ENCODE measurements around the gene SUPT6H. TPM values are rescaled to one million over a fixed set of nuclear protein-coding genes. Genes with fewer than 3 reads are reported as not detected.

The SUPT6H gene
- total RNA-seq, 6 experiments from 2014 or later = 72.7 to 79.7 (median 74.0) TPM

DNA sequence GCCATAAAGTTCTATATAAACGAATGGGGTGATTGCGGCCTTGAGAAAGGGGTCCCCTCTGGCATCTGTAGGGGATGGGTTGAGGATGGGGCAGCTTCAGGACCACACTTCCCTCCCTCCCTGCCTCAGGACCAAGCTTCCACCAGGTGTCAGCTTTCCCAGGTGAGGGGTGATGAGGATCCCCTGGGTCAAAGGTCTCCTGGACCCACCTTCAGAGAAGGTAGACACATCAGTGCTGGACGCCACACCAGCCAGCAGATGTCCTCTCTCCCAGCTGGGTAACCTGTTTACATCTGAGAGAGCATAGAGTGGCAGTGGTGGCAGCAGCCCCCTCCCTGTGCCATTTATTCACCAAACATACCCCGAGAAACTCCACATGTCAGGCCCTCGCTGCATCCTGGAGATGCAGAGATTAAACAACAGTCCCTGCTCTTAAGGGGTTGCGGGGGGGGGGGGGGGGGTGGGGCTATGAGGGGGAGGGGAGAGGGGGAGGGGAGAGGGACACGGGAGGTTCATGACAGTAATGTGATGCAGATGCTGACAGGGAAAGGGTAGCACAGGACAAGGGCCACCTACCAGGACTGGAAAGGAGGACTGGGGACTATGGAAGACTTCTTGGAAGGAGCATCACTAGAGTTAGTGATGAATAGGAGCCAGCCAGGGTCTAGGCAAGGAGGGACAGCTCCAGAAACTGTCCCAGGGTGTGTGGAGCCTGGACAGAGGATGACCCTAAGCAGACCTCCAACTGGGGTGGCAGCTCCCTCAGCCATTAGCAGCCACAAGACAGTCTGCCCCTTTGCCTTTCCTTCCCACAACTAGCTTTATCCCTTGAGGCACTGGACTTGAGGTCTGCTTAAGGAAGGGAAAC lies 44.7 kb downstream of the SUPT6H start:
- no peak for DNase-seq
- Mint-ChIP-seq H3K4me3 (no peak overlapping the region), H3K9me3 (no peaks in the 10 kb centered on the region)

DNA sequence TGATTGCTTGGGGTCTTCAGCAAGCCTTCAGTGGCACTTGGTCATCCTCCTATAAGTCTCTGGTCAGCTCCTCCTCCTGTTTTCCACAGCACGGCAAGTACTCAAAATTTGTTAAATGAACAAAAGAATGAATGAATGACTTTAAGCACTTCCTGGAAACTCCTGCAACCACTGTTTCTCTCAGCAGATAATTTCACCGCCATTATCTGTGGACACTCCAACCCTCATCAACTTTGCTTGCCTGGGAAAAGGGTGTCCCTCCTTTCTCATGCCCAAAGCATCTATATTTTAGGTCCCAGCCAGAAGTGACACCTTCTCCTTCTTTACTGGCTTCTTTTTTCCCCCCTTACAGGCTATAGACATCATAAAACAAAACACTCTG lies 45.3 kb downstream of the SUPT6H start:
- DNase-seq = no peak
- no peak overlapping the region for H3K4me3 Mint-ChIP-seq
- H3K27ac Mint-ChIP-seq = no peak overlapping the region
- H3K27me3 Mint-ChIP-seq (ENCODE audit: insufficient read depth) = peaks cover 5% of the 10 kb centered on the region
- peaks cover 12% of the 10 kb centered on the region; the same call in 1 of the 2 replicates for H3K36me3 Mint-ChIP-seq (ENCODE audit: low read depth)
- H3K9me3 Mint-ChIP-seq = no peaks in the 10 kb centered on the region
- H3K4me1 Mint-ChIP-seq (ENCODE audit: low read depth) = peaks cover 16% of the 10 kb centered on the region
- TF ChIP-seq, protein P1, sequence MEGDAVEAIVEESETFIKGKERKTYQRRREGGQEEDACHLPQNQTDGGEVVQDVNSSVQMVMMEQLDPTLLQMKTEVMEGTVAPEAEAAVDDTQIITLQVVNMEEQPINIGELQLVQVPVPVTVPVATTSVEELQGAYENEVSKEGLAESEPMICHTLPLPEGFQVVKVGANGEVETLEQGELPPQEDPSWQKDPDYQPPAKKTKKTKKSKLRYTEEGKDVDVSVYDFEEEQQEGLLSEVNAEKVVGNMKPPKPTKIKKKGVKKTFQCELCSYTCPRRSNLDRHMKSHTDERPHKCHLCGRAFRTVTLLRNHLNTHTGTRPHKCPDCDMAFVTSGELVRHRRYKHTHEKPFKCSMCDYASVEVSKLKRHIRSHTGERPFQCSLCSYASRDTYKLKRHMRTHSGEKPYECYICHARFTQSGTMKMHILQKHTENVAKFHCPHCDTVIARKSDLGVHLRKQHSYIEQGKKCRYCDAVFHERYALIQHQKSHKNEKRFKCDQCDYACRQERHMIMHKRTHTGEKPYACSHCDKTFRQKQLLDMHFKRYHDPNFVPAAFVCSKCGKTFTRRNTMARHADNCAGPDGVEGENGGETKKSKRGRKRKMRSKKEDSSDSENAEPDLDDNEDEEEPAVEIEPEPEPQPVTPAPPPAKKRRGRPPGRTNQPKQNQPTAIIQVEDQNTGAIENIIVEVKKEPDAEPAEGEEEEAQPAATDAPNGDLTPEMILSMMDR (IDR thresholded peaks at IDR 0.05) = no peak

More for the DNA sequence above, 44.7 kb downstream of the SUPT6H start:
- TF ChIP-seq, protein P1 (IDR thresholded peaks at IDR 0.05) = no peak
- no peak overlapping the region for H3K27ac Mint-ChIP-seq
- peaks cover 10% of the 10 kb centered on the region for H3K4me1 Mint-ChIP-seq (ENCODE audit: low read depth)
- H3K27me3 Mint-ChIP-seq (ENCODE audit: insufficient read depth) = peaks cover 5% of the 10 kb centered on the region
- peaks cover 13% of the 10 kb centered on the region; the same call in 1 of the 2 replicates for H3K36me3 Mint-ChIP-seq (ENCODE audit: low read depth)

DNA sequence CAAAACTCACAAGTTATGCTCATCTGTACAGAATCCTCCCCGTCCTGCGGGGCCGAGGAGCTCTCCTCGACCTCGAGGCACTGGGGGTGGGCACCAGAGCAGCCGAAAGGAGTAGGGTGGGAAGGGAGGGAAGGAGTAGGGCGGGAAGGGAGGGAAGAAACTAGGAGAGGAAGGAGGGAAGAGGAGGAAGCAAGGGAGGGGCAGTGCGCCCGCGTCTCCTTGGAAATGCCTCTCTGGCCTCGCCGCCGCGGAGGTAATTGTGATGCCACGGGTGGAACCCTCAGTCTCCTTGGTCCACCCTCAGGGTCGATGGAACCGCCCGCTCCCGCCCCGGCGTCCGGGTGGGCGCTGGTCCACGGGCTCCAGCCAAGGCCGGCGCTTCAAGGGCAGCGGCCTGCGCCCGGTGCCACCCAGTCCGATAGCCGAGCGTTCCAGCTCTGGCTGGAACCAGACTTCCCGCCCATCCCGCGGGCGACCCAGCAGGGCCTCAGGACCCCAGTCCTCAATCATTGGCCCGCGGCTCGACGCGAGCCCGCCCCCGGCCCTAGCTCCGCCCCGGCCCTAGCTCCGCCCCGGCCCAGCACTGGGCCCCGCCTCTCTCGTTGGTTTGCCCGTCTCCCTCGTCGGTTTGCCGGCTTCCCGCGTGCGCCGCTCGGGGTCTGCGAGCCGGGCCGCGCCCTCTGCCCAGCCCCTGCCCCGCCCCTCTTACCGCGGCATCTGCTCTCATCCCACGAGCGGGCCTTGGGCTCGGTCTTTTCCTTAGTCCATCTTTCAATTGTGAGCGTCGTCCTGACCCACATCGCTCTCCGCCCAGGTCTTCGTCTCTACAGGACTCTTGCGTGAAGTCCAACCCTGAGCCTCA lies 49.1 kb downstream of the SUPT6H start:
- H3K27ac Mint-ChIP-seq = peak overlapping the region; percentile 96
- H3K4me1 Mint-ChIP-seq (ENCODE audit: low read depth) = peaks cover 31% of the 10 kb centered on the region
- peaks cover 31% of the 10 kb centered on the region for H3K36me3 Mint-ChIP-seq (ENCODE audit: low read depth)
- H3K9me3 Mint-ChIP-seq = no peaks in the 10 kb centered on the region
- TF ChIP-seq, protein P1 (IDR thresholded peaks at IDR 0.05) = peak; percentile 71
- peak overlapping the region; percentile 90 for H3K4me3 Mint-ChIP-seq
- peak; percentile 82 for DNase-seq
- H3K27me3 Mint-ChIP-seq (ENCODE audit: insufficient read depth) = peaks cover 8% of the 10 kb centered on the region

DNA sequence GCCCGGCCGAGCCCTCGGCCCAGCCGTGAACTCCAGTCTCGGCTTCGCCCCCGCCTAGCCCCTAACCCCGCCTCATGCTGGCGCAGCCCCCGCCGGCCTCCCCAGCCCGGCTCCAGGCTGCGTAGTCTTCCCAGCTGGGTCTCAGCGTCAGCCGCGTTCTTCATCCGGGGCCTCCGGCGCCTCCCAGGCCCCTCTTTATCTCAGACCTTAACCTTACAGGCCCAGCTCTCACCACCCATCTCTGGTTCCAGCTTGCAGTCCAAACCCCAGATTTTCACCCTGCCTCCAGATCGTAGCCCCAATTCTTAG lies 49.7 kb downstream of the SUPT6H start, which contains the start of gene PROCA1:
Gene PROCA1, minus strand, starts transcription at position 166 of the 309 bp plus-strand sequence. CDS start 228 bp downstream, outside the sequence.
- peaks cover 35% of the 10 kb centered on the region for H3K4me1 Mint-ChIP-seq (ENCODE audit: low read depth)
- peaks cover 8% of the 10 kb centered on the region for H3K27me3 Mint-ChIP-seq (ENCODE audit: insufficient read depth)
- no peak for DNase-seq
- H3K4me3 Mint-ChIP-seq = peak within 1 kb of the TSS; percentile 90
- peaks cover 31% of the 10 kb centered on the region for H3K36me3 Mint-ChIP-seq (ENCODE audit: low read depth)
- TF ChIP-seq, protein P1 (IDR thresholded peaks at IDR 0.05) = no peak; the same call in 1 of the 2 replicates
- peak within 1 kb of the TSS; percentile 96 for H3K27ac Mint-ChIP-seq
- no peaks in the 10 kb centered on the region for H3K9me3 Mint-ChIP-seq

DNA sequence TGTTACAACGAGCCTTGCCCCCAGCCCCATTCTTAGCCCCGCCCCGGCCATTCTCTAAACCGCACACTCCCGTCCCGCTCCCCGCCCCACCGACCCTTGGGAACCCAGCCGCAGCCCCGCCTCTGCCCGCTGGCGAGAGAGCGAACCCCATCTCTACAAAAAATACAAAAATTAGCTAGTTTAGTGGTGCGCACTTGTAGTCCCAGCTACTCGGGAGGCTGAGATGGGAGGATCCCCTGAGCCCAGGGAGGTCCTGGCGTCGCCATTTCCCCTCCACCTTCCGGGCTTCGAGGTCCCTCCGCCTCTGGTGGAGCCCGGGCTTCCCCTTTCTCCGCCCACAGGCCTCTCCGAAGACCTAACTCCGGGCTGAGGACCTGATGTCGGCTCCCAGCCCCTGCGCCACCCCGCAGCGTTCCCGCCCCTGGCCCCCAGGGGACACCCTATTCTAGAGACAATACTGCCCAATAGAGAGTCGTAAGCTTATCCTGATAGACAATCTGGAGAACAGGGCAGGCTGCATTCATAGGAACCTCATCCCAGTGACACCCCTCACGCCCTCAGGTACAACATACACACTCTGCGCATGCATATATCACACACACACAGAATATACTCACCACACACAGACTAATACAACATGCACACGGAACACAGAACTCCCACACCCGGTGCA lies 50.2 kb downstream of the SUPT6H start:
- TF ChIP-seq, protein P1 (IDR thresholded peaks at IDR 0.05) = peak; percentile 29; the same call in 1 of the 2 replicates
- no peak for DNase-seq
- peak overlapping the region; percentile 96 for H3K27ac Mint-ChIP-seq
- H3K36me3 Mint-ChIP-seq (ENCODE audit: low read depth) = peaks cover 31% of the 10 kb centered on the region
- no peaks in the 10 kb centered on the region for H3K9me3 Mint-ChIP-seq
- H3K4me1 Mint-ChIP-seq (ENCODE audit: low read depth) = peaks cover 35% of the 10 kb centered on the region
- peak overlapping the region; percentile 90 for H3K4me3 Mint-ChIP-seq
- peaks cover 8% of the 10 kb centered on the region for H3K27me3 Mint-ChIP-seq (ENCODE audit: insufficient read depth)

All from HFFc6 (cell line).